Colonic mucosa (tissue), 4 donors: Measurements from ENCODE around the gene CFAP97D2. TPM values are rescaled to one million over a fixed set of nuclear protein-coding genes. Genes with fewer than 3 reads are reported as not detected.

ENCODE experiments used
- DNase-seq: peaks from one replicate; pipeline ENCODE4 v3.0.0-alpha.2; 2020
- H3K27ac ChIP-seq: fragments of 200-600 bp; one replicate; pipeline ENCODE4 v1.8.0; 2021
- H3K27me3 ChIP-seq: fragments of 200-600 bp; one replicate; pipeline ENCODE4 v1.8.0; 2021
- H3K36me3 ChIP-seq: fragments of 200-600 bp; one replicate; pipeline ENCODE4 v1.8.0; 2021
- H3K4me1 ChIP-seq: fragments of 200-600 bp; one replicate; pipeline ENCODE4 v1.8.0; 2021; ENCODE audit warnings: mild to moderate bottlenecking
- H3K4me3 ChIP-seq: fragments of 200-600 bp; one replicate; pipeline ENCODE4 v1.8.0; 2021
- H3K9ac ChIP-seq, 2 donors: one replicate each; pipeline ENCODE4 v1.7.0; 2013; ENCODE audit warnings: control low read depth in 2 of 2, low read depth in 2 of 2, low read length in 2 of 2
- H3K9me3 ChIP-seq: fragments of 200-600 bp; one replicate; pipeline ENCODE4 v1.8.0; 2021
- CTCF ChIP-seq: fragments of 200-600 bp; IDR thresholded peaks from one replicate; pipeline ENCODE4 v1.8.0; 2022; ENCODE audit warnings: antibody characterized with exemption, mild to moderate bottlenecking
- intact Hi-C: fragments of 100-400 bp; cut with DNase I; formaldehyde crosslinking; loops from one replicate; pipeline ENCODE4 v1.14.1; 2022
- total RNA-seq, 2 donors: library from RNA; stranded (reverse); fragmentation: NEBNext Ultra II Directional in 1 of 2; extraction: Animal tissue kit (Norgen Biotek cat#: 25700) in 1 of 2; gene quantifications; one replicate each; pipeline ENCODE4 v1.2.1, GENCODE V29; 2021
- donor health status: healthy.
- donor health status: DM: no; HTN: no; CAD: no.
- donor health status: DM: no; HTN: no; CAD: no.

CFAP97D2 gene
- total RNA-seq, 2 donors from 2014 or later: not detected

- Histone ChIP-seq H3K27ac (no peak overlapping the region), H3K4me3 (peak overlapping the region; percentile 92), H3K9me3 (no peaks in the 10 kb centered on the region), H3K27me3 (no peaks in the 10 kb centered on the region), H3K9ac (no peak overlapping the region), H3K36me3 (peaks cover 3% of the 10 kb centered on the region), H3K4me1 (no peaks in the 10 kb centered on the region)
- intact Hi-C loops: no loop called here
- no peak for TF ChIP-seq CTCF
- DNase-seq: no peak
Observed at GRCh38 chr13:114236227-114236626, 57.2 kb downstream of the CFAP97D2 start.

GRCh38 chr13:114237415-114238112 is 58.5 kb downstream of the CFAP97D2 start:
- no peak for TF ChIP-seq CTCF
- Histone ChIP-seq H3K27me3 (no peaks in the 10 kb centered on the region), H3K9ac (no peak overlapping the region), H3K9me3 (no peaks in the 10 kb centered on the region), H3K4me3 (no peak overlapping the region), H3K4me1 (no peaks in the 10 kb centered on the region), H3K36me3 (peaks cover 8% of the 10 kb centered on the region), H3K27ac (no peak overlapping the region)
- intact Hi-C loops: no loop called here
- no peak for DNase-seq

- H3K27ac ChIP-seq: no peak overlapping the region
- TF ChIP-seq CTCF: no peak
- peaks cover 7% of the 10 kb centered on the region for H3K36me3 ChIP-seq
- no peak overlapping the region for H3K9ac ChIP-seq
- H3K4me3 ChIP-seq: no peak overlapping the region
- DNase-seq: no peak
- intact Hi-C loops: no loop called here
- no peaks in the 10 kb centered on the region for H3K4me1 ChIP-seq
- H3K9me3 ChIP-seq: no peaks in the 10 kb centered on the region
- H3K27me3 ChIP-seq: no peaks in the 10 kb centered on the region
Observed at GRCh38 chr13:114241918-114242317, 62.9 kb downstream of the CFAP97D2 start.

- H3K36me3 ChIP-seq: peaks cover 11% of the 10 kb centered on the region
Observed at GRCh38 chr13:114243971-114244370, 64.9 kb downstream of the CFAP97D2 start.

GRCh38 chr13:114244637-114245036 is 65.6 kb downstream of the CFAP97D2 start:
- Histone ChIP-seq H3K9me3 (no peaks in the 10 kb centered on the region), H3K27ac (no peak overlapping the region), H3K27me3 (no peaks in the 10 kb centered on the region), H3K4me3 (no peak overlapping the region), H3K4me1 (no peaks in the 10 kb centered on the region), H3K9ac (no peak overlapping the region), H3K36me3 (peaks cover 13% of the 10 kb centered on the region)
- no peak for TF ChIP-seq CTCF
- DNase-seq: no peak
- intact Hi-C loops: no loop called here

More at GRCh38 chr13:114243971-114244370, 64.9 kb downstream of the CFAP97D2 start:
- Histone ChIP-seq H3K4me3 (no peak overlapping the region), H3K4me1 (no peaks in the 10 kb centered on the region), H3K9ac (no peak overlapping the region), H3K9me3 (no peaks in the 10 kb centered on the region), H3K27ac (no peak overlapping the region), H3K27me3 (no peaks in the 10 kb centered on the region)
- intact Hi-C loops: no loop called here
- TF ChIP-seq CTCF: no peak
- DNase-seq: no peak
